ENCODE data around the gene ZNF570. TPM values are rescaled to one million over a fixed set of nuclear protein-coding genes. Genes with fewer than 3 reads are reported as not detected.

The ZNF570 gene
- 1 to 10 TPM; 2.7 to 6.6 (median 6.3) TPM for total RNA-seq

GRCh38 chr19:37468961-37469777, at the start of gene ZNF570:
Gene ZNF570 (plus strand): TSS chr19:37469356. CDS start chr19:37470355, 999 bp downstream.
- TF ChIP-seq POLR2A (IDR thresholded peaks at IDR 0.05): no peak
- TF ChIP-seq CTCF (IDR thresholded peaks at IDR 0.05): no peak
- H3K4me3 ChIP-seq (ENCODE audit: low read depth, poor library complexity, severe bottlenecking): peak within 1 kb of the TSS; percentile 78
- peak; percentile 83 to 97 for DNase-seq (ENCODE audit: low spot score in 2 of 2)
- WGBS, 2 donors: 0 to 2% methylated on average over 11 to 15 of the region's 63 CpGs
- intact Hi-C loops (cut with DNase I; ENCODE audit: low total_unique reads): no loop called here

DNA sequence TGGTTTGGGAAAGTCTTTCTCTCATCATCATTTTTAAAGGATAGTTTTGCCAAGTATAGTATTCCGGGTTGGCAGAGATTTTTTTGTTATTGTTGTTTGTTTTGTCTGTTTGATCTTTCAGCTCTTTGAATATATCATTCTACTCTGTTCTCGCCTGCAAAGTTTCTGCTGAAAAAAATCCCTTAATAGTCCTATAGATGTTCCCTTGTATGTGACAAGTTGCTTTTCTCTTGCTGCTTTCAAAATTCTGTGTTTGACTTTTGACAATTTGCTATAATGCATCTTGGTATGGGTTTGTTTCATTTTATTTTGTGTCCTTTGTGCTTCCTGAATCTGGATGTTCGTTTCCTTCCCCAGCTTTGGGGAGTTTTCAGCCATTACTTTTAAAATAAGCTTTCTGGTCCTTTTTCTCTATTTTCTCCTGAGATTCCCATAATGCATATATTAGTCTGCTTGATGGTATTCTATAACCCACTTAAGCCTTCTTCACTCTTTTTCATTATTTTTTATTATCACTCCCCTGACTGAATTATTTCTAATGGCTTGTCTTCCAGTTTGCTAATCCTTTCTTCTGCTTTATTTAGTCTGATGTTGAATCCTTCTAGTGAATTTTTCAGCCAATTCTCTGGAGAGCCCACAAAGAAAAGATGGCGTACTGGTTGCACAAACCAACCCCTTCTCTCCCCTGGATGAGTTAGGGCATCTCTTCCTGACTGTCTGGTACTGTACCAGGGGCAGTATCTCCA, 16.5 kb upstream of the ZNF570 start:
- H3K4me3 ChIP-seq (ENCODE audit: low read depth, poor library complexity, severe bottlenecking): no peak overlapping the region
- DNase-seq (ENCODE audit: low spot score in 2 of 2): no peak
- intact Hi-C loops (cut with DNase I; ENCODE audit: low total_unique reads): no loop called here
- TF ChIP-seq CTCF (IDR thresholded peaks at IDR 0.05) (no peak), POLR2A (IDR thresholded peaks at IDR 0.05) (no peak)
- WGBS, 2 donors: 96 to 99% methylated on average over 4 of the region's 4 CpGs

DNA sequence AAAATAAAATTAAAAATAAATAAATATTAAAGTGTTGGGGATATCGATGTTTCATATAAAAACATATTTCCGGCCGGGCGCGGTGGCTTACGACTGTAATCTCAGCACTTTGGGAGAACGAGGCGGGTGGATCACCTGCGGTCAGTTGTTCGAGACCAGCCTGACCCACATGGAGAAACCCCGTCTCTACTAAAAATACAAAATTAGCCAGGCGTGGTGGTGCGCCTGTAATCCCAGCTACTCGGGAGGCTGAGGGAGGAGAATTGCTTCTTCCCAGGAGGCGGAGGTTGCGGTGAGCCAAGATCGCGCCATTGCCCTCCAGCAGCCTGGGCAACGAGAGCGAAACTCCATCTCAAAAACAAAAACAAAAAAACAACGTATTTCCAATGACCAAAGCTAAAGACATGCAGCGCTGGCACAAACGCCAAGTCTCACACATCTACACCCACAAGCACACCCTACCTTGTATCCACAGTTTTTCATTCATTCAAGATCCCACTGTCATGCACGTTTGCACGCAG, 2.8 kb upstream of the ZNF570 start:
- 32 to 35% methylated on average over 25 of the region's 25 CpGs for WGBS, 2 donors
- no peak for DNase-seq (ENCODE audit: low spot score in 2 of 2)
- TF ChIP-seq POLR2A (IDR thresholded peaks at IDR 0.05) (no peak), CTCF (IDR thresholded peaks at IDR 0.05) (no peak)
- intact Hi-C loops (cut with DNase I; ENCODE audit: low total_unique reads): no loop called here
- H3K4me3 ChIP-seq (ENCODE audit: low read depth, poor library complexity, severe bottlenecking): peak overlapping the region; percentile 69

- WGBS, 2 donors: 0% methylated on average over 30 to 39 of the region's 62 CpGs
- intact Hi-C loops (cut with DNase I; ENCODE audit: low total_unique reads): no loop called here
- TF ChIP-seq POLR2A (IDR thresholded peaks at IDR 0.05) (no peak), CTCF (IDR thresholded peaks at IDR 0.05) (no peak)
- DNase-seq (ENCODE audit: low spot score in 2 of 2): peak; percentile 89 to 97
- H3K4me3 ChIP-seq (ENCODE audit: low read depth, poor library complexity, severe bottlenecking): peak within 1 kb of the TSS; percentile 69
Observed at GRCh38 chr19:37466798-37467607, 2.2 kb upstream of the ZNF570 start, which contains the start of gene ZNF569. Gene ZNF569 (minus strand): TSS chr19:37467444. CDS start chr19:37444921, 22,523 bp downstream.

DNA sequence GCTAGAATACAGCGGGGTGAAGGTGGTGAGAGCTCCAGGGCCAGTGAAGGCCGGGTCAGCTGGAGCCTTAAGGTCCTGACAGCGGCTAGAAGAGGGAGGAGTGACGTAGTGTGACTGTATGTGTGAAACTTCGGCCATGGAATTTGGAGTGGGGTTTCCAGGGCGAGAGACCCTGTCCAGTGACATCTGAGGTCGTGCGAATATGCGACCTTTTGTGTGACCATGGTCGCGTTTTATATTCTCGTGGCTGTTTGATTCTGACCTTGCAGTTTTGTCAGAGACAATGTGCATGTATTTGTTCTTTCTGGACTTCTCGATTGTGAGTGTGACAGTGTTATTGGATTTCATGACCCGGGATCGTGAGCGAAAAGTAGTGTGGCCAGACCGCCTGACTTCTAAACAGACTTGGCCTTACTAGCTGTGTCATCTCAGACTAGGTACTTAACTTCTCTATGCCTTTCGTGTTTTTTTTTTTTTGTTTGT, 1.5 kb upstream of the ZNF570 start:
- H3K4me3 ChIP-seq (ENCODE audit: low read depth, poor library complexity, severe bottlenecking): peak overlapping the region; percentile 69
- no peak for DNase-seq (ENCODE audit: low spot score in 2 of 2)
- intact Hi-C loops (cut with DNase I; ENCODE audit: low total_unique reads): no loop called here
- TF ChIP-seq CTCF (IDR thresholded peaks at IDR 0.05): no peak
- no peak for TF ChIP-seq POLR2A (IDR thresholded peaks at IDR 0.05)
- WGBS, 2 donors: 38 to 44% methylated on average over 18 of the region's 18 CpGs
